Bladder microvascular endothelial cell (primary cell): ENCODE measurements around the gene OR9A2. TPM values are rescaled to one million over a fixed set of nuclear protein-coding genes. Genes with fewer than 3 reads are reported as not detected.

Experiments
- total RNA-seq: library from RNA; depleted of rRNA; stranded (reverse); fragments of >200 nt; gene quantifications from 2 replicates; pipeline ENCODE4 v1.2.3, GENCODE V29; 2014

OR9A2 gene
- 0.06 TPM in 1 of 2 replicates, not detected in the other for total RNA-seq

GRCh38 chr7:143027032-143027431 is at the start of gene OR9A2:
Gene OR9A2, minus strand, starts transcription at chr7:143027132. Its CDS starts 0 bp downstream, at chr7:143027132.

GRCh38 chr7:143052041-143052440 is 25.1 kb upstream of the OR9A2 start, which contains the start of gene OR6V1:
Gene OR6V1, plus strand, starts transcription at chr7:143052341. Its CDS starts 0 bp downstream, at chr7:143052341.

Other genes starting within 250 kb of the OR9A2 start
- gene EPHB6, start 172.1 kb downstream of the OR9A2 start, total RNA-seq: under 0.01 TPM in 1 of 2 replicates, not detected in the other
- not detected in 2 replicates for gene TRPV6, start 141.4 kb downstream of the OR9A2 start, total RNA-seq
- not detected in 2 replicates for gene TRPV5, start 93.4 kb downstream of the OR9A2 start, total RNA-seq
- not detected in 2 replicates for gene LLCFC1, start 87.6 kb downstream of the OR9A2 start, total RNA-seq
- under 0.01 TPM in 1 of 2 replicates, not detected in the other for gene KEL, start 64.8 kb downstream of the OR9A2 start, total RNA-seq
- not detected in 2 replicates for gene OR6V1, start 25.2 kb upstream of the OR9A2 start, total RNA-seq
- gene PIP, start 104.9 kb upstream of the OR9A2 start, total RNA-seq: not detected in 2 replicates
- not detected in 2 replicates for gene TAS2R39, start 156.3 kb upstream of the OR9A2 start, total RNA-seq
- not detected in 2 replicates for gene TAS2R40, start 194.9 kb upstream of the OR9A2 start, total RNA-seq
- gene GSTK1, start 236.3 kb upstream of the OR9A2 start, total RNA-seq: 66.7 and 80.7 TPM in 2 replicates